Measurements from ENCODE around the gene CSF3. TPM values are rescaled to one million over a fixed set of nuclear protein-coding genes. Genes with fewer than 3 reads are reported as not detected.

The CSF3 gene
- total RNA-seq, 1 donor from 2014 or later, result 0.52 TPM

DNA sequence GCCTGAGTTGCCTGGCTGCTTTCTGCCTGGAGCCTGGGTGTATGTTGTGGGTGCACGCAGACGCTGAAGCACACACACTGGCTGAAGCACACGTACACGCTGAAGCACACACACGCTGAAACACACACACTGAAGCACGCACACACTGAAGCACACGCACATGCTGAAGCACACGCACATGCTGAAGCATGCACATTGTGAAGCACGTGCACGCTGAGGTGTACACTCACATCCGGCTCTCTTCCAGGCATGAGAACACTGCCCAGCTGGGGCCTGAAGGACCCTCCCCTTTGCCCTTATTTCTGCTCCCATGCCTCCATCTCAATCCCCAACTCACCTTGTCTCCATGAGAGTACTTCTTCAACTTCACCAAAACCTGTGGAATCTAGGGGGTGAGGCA, 16.5 kb downstream of the CSF3 start:
- Histone ChIP-seq H3K36me3 (ENCODE audit: control insufficient read depth in 3 of 3, insufficient read depth in 3 of 3, low read length in 3 of 3) (peaks cover 56 to 74% (median 68%) of the 10 kb centered on the region in 3 donors), H3K27ac (ENCODE audit: low read depth, low read length) (peak overlapping the region; percentile 86), H3K4me1 (ENCODE audit: control insufficient read depth in 3 of 3, insufficient read depth in 3 of 3, low read length in 3 of 3) (peaks cover 28 to 43% (median 43%) of the 10 kb centered on the region in 3 donors), H3K9me3 (ENCODE audit: control insufficient read depth in 3 of 3, low read length in 3 of 3) (no peaks in the 10 kb centered on the region), H3K4me3 (ENCODE audit: low read length in 3 of 3) (peak overlapping the region in 2 of 3 donors; percentile 36 to 58), H3K27me3 (ENCODE audit: control insufficient read depth in 3 of 3, insufficient read depth in 3 of 3, low read length in 3 of 3) (no peaks in the 10 kb centered on the region), H3K9ac (ENCODE audit: low read depth in 1 of 3, low read length in 3 of 3) (peak overlapping the region; percentile 62 to 73 (median 70))

DNA sequence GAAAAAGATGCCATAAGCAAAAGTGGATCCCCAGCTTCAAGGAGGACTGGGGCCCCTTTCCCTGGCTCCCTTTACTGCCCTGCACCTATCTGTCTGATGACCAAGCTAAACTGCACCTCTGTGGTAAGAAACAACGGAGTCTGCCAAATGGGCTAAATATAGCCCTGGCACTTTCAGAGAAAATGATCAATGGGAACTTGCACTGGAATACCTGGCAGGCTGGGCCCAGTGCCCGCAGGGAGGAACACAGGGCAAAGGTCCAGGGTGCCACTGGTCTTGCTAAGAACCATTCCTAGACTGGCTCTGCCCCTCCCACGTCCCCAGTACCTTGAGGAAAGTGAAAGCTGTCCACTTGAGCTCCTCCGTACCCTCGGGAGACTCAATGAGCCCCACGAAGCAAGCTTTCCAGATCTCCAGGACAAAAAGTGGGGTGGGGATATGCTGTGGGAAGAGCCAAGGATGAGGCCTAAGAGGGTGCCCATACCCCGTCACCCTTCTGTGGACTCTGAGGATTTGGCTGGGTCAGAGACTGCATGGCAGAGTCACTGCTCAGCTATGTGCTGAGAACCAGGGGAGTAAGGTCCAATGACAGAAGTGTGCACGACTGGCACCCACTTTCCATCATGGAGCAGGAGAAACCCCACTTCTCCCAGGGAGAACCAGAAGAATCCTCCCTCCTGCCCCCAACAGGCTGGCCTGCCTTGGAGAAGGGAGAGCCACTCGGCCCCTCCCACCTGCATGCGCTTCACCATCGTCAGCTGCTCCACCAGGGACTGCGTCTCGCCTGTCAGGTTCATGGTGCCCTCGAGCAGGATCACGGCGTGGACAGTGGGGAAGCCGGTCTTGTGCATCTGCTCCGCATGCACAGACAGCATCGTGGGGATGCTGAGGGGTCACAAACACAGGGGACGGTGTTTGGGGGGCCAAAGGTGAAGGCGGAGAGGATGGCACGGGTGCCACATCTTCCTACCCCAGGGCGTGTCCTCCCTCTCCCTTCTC, 17.4 kb downstream of the CSF3 start:
- Histone ChIP-seq H3K27me3 (ENCODE audit: control insufficient read depth in 3 of 3, insufficient read depth in 3 of 3, low read length in 3 of 3) (no peaks in the 10 kb centered on the region), H3K4me1 (ENCODE audit: control insufficient read depth in 3 of 3, insufficient read depth in 3 of 3, low read length in 3 of 3) (peaks cover 25 to 36% (median 35%) of the 10 kb centered on the region in 3 donors), H3K9ac (ENCODE audit: low read depth in 1 of 3, low read length in 3 of 3) (peak overlapping the region; percentile 62 to 73 (median 70)), H3K36me3 (ENCODE audit: control insufficient read depth in 3 of 3, insufficient read depth in 3 of 3, low read length in 3 of 3) (peaks cover 52 to 70% (median 64%) of the 10 kb centered on the region in 3 donors), H3K9me3 (ENCODE audit: control insufficient read depth in 3 of 3, low read length in 3 of 3) (no peaks in the 10 kb centered on the region), H3K27ac (ENCODE audit: low read depth, low read length) (peak overlapping the region; percentile 86), H3K4me3 (ENCODE audit: low read length in 3 of 3) (peak overlapping the region; percentile 1 to 58 (median 36))

DNA sequence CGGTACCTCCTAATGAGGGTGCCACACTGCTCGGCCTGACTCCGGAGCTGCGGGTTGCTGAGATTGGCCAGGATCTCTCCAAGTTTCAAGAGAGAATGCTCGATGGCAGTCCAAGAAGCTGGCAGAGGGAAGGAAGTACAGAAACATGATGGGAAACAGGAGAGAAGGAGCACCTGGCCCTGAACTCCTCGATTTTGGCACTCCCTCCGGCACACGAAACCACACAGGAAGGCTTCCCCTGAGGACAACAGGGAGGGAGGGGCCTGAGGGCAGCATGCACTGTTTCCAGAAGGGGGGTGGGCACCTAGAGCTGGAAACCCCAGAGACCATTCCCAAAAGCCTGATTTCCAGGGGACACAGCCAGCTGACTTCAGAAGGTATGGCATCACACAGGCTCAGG, 18.1 kb downstream of the CSF3 start:
- no peak overlapping the region for H3K4me3 ChIP-seq (ENCODE audit: low read length in 3 of 3)
- H3K27ac ChIP-seq (ENCODE audit: low read depth, low read length), result peak overlapping the region; percentile 3
- H3K36me3 ChIP-seq (ENCODE audit: control insufficient read depth in 3 of 3, insufficient read depth in 3 of 3, low read length in 3 of 3), result peaks cover 49 to 66% (median 61%) of the 10 kb centered on the region in 3 donors

DNA sequence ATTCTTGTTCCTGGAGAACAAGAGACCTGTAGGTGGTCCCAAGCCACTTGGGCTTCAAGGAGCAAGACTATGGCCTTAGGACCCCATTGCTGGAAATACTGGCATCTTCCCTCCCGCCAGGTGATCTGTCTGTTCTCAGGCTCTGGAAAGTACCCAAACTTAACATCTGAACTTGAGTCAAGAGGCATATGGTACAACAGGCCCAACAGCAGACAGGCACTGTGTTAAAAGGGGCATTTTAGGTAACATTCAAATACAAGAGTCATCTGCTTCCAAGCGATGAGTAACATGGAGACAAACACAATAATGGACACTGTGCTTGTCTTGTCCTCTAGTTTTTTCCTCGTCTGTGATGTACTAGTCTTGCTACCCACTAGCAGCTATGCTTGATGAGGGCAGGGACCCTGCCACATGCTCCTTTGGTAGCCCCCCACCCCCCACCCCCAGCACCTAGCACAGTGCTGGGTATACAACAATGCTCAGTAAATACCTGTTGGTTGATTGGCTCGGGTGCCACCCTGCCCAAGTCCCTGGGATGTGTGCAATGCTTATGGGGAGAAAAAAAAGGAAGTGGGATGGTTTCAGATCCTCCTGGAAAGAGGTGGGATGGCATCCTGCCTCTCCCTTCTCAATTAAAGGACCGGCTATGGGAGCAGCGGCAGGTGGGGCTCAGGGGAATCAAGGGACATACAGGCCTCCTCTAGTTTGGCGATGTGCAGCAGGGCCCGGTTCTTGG, 19.4 kb downstream of the CSF3 start:
- Histone ChIP-seq H3K27ac (ENCODE audit: low read depth, low read length) (no peak overlapping the region), H3K27me3 (ENCODE audit: control insufficient read depth in 3 of 3, insufficient read depth in 3 of 3, low read length in 3 of 3) (no peaks in the 10 kb centered on the region), H3K36me3 (ENCODE audit: control insufficient read depth in 3 of 3, insufficient read depth in 3 of 3, low read length in 3 of 3) (peaks cover 37 to 54% (median 48%) of the 10 kb centered on the region in 3 donors), H3K4me1 (ENCODE audit: control insufficient read depth in 3 of 3, insufficient read depth in 3 of 3, low read length in 3 of 3) (peaks cover 40 to 49% (median 49%) of the 10 kb centered on the region in 3 donors), H3K9ac (ENCODE audit: low read depth in 1 of 3, low read length in 3 of 3) (no peak overlapping the region), H3K4me3 (ENCODE audit: low read length in 3 of 3) (no peak overlapping the region), H3K9me3 (ENCODE audit: control insufficient read depth in 3 of 3, low read length in 3 of 3) (no peaks in the 10 kb centered on the region)

More for the DNA sequence above, 18.1 kb downstream of the CSF3 start:
- H3K9me3 ChIP-seq (ENCODE audit: control insufficient read depth in 3 of 3, low read length in 3 of 3), result no peaks in the 10 kb centered on the region
- H3K27me3 ChIP-seq (ENCODE audit: control insufficient read depth in 3 of 3, insufficient read depth in 3 of 3, low read length in 3 of 3), result no peaks in the 10 kb centered on the region
- H3K4me1 ChIP-seq (ENCODE audit: control insufficient read depth in 3 of 3, insufficient read depth in 3 of 3, low read length in 3 of 3), result peaks cover 29 to 39% (median 39%) of the 10 kb centered on the region in 3 donors
- H3K9ac ChIP-seq (ENCODE audit: low read depth in 1 of 3, low read length in 3 of 3), result peak overlapping the region in 1 of 3 donors; percentile 8

DNA sequence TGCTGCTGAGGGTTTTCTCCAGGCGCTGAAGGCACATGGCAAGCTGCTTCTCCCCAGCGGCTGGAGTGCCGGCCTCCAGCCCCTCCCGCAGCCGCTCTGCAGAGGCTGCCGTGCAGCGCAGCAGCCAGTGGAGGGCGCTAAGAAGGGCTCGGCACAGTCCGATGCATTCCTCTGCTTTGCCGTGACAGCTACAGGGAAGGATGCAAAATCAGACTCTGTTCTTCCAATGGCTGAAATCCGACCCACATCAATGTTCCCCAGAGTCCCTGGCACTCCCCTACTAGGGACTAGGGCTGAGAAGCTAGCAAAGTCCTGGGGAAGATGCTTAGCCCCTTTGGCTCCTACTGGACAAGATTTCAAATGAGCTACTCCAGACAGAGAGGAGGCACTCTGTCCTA, 19.9 kb downstream of the CSF3 start:
- Histone ChIP-seq H3K36me3 (ENCODE audit: control insufficient read depth in 3 of 3, insufficient read depth in 3 of 3, low read length in 3 of 3) (peaks cover 34 to 48% (median 42%) of the 10 kb centered on the region in 3 donors), H3K27ac (ENCODE audit: low read depth, low read length) (no peak overlapping the region), H3K4me1 (ENCODE audit: control insufficient read depth in 3 of 3, insufficient read depth in 3 of 3, low read length in 3 of 3) (peaks cover 40 to 49% (median 49%) of the 10 kb centered on the region in 3 donors), H3K4me3 (ENCODE audit: low read length in 3 of 3) (no peak overlapping the region), H3K9me3 (ENCODE audit: control insufficient read depth in 3 of 3, low read length in 3 of 3) (no peaks in the 10 kb centered on the region), H3K27me3 (ENCODE audit: control insufficient read depth in 3 of 3, insufficient read depth in 3 of 3, low read length in 3 of 3) (no peaks in the 10 kb centered on the region), H3K9ac (ENCODE audit: low read depth in 1 of 3, low read length in 3 of 3) (peak overlapping the region in 1 of 3 donors; percentile 54)

DNA sequence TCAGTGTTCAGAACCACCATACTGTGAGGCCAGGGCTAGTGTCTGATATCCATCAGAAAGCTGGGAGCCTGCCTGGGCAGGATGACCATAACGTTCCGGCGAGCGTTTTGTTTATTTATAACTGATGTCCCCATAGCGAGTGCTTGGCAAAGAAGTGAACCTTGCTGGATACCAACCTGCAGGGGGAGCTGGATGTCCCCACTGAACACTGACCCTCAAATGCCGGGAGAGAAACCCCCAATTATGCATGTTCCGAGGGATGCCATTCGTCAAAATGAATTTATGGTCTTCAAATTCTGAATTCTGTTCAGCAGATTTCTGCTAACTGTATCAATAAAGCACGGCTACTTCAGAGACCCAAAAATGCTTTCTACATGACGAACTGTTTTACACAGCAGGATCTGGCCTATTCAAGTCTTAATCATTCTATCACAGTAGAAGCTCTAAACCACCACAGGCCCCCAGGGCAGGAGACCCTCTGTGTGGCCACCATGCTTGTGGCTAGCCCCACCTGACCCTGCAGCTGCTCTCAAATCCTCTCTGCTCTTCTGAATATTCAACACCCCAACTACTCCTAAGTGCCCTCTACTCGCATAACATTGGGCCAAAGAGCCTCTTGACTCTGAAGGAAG, 23.8 kb downstream of the CSF3 start:
- H3K9ac ChIP-seq (ENCODE audit: low read depth in 1 of 3, low read length in 3 of 3), result peak overlapping the region; percentile 51 to 61 (median 52)
- peak overlapping the region; percentile 83 for H3K27ac ChIP-seq (ENCODE audit: low read depth, low read length)
- H3K9me3 ChIP-seq (ENCODE audit: control insufficient read depth in 3 of 3, low read length in 3 of 3), result no peaks in the 10 kb centered on the region
- H3K4me1 ChIP-seq (ENCODE audit: control insufficient read depth in 3 of 3, insufficient read depth in 3 of 3, low read length in 3 of 3), result peaks cover 18 to 24% (median 22%) of the 10 kb centered on the region in 3 donors
- H3K36me3 ChIP-seq (ENCODE audit: control insufficient read depth in 3 of 3, insufficient read depth in 3 of 3, low read length in 3 of 3), result peaks cover 9 to 15% (median 11%) of the 10 kb centered on the region in 3 donors
- no peaks in the 10 kb centered on the region for H3K27me3 ChIP-seq (ENCODE audit: control insufficient read depth in 3 of 3, insufficient read depth in 3 of 3, low read length in 3 of 3)
- peak overlapping the region in 2 of 3 donors; percentile 38 to 59 for H3K4me3 ChIP-seq (ENCODE audit: low read length in 3 of 3)

DNA sequence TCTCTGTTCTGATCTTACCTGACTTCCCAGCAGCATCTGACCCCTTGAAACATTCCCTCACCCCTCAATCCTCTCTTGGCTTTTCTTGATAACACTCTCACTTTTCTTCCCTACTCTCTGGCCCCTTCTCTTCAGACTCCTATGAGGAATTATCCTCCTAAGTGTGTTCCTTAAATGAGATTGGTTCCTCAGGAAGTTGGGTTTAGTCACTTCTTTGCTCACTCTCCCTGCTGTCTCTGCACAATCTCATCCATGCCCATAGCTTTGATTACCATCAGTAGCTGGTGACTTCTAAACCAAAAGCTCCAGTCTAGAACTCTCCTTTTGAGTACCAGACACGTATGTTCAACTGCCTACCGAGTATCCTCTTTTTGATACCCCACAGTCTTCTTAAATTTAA, 26.0 kb downstream of the CSF3 start:
- peaks cover 0 to 3% (median 0%) of the 10 kb centered on the region in 3 donors for H3K36me3 ChIP-seq (ENCODE audit: control insufficient read depth in 3 of 3, insufficient read depth in 3 of 3, low read length in 3 of 3)
- no peak overlapping the region for H3K9ac ChIP-seq (ENCODE audit: low read depth in 1 of 3, low read length in 3 of 3)
- H3K4me3 ChIP-seq (ENCODE audit: low read length in 3 of 3), result no peak overlapping the region
- peaks cover 13 to 15% (median 14%) of the 10 kb centered on the region in 3 donors for H3K4me1 ChIP-seq (ENCODE audit: control insufficient read depth in 3 of 3, insufficient read depth in 3 of 3, low read length in 3 of 3)
- H3K9me3 ChIP-seq (ENCODE audit: control insufficient read depth in 3 of 3, low read length in 3 of 3), result no peaks in the 10 kb centered on the region
- no peak overlapping the region for H3K27ac ChIP-seq (ENCODE audit: low read depth, low read length)
- no peaks in the 10 kb centered on the region for H3K27me3 ChIP-seq (ENCODE audit: control insufficient read depth in 3 of 3, insufficient read depth in 3 of 3, low read length in 3 of 3)

DNA sequence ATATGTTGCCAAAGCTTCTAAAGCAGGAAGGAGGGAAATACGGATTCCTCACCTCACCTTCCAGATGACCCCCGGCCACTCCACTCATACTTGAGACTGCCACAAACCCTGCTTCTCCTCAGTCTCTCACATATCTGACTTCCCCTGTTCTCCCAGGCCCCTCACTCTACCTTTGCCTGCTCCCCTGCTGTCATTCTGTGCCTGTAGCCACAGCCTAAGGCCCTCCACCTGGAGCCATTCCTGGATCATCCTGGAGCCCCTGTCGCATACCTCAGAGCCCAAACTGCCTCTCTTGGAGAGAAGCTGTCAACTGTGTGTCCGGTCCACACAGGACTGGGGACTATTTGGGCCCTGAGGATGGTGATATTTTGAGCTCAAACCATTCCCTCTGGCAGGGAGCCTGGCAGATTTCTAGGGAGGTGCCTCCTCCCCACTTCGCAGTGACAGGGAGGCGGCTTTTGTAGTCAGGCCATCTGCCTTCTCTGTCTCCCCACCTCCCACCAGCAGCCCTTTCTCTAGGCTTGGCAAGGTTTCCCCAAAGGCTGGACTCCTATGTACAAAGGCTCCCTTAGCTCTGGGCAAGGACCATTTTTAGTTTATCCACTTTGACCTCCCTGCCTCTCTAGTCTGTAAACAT, 41.3 kb downstream of the CSF3 start:
- Histone ChIP-seq H3K9me3 (ENCODE audit: control insufficient read depth in 3 of 3, low read length in 3 of 3) (no peaks in the 10 kb centered on the region), H3K27me3 (ENCODE audit: control insufficient read depth in 3 of 3, insufficient read depth in 3 of 3, low read length in 3 of 3) (no peaks in the 10 kb centered on the region), H3K27ac (ENCODE audit: low read depth, low read length) (no peak overlapping the region), H3K4me3 (ENCODE audit: low read length in 3 of 3) (no peak overlapping the region), H3K36me3 (ENCODE audit: control insufficient read depth in 3 of 3, insufficient read depth in 3 of 3, low read length in 3 of 3) (peaks cover 11 to 17% (median 12%) of the 10 kb centered on the region in 3 donors), H3K9ac (ENCODE audit: low read depth in 1 of 3, low read length in 3 of 3) (peak overlapping the region in 1 of 3 donors; percentile 16), H3K4me1 (ENCODE audit: control insufficient read depth in 3 of 3, insufficient read depth in 3 of 3, low read length in 3 of 3) (peaks cover 10 to 27% (median 12%) of the 10 kb centered on the region in 3 donors)

DNA sequence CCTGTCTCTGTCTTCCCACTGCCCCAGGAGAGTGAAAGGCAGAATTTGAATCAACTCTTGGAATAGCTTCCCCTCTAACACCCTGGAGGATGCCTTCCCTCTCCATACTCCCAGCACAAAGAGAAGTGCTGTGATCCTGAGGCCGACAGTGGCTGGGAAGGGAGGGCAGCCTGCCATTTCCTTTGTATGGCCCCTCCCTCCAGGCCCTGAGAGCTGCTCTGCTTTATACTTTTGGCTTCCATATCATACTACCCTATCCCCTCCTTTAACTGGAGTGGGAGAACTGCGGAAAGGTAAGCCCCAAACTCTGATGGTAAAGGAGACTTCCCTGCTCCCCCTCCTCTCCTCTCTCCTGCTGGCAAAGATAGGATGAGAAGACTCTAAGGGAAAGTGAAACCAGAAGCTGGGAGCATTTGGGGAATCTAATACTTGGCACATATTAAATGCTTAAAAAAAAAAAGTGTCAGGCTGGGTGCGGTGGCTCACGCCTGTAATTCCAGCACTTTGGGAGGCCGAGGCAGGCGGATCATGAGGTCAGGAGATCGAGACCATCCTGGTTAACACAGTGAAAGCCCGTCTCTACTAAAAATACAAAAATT, 43.0 kb downstream of the CSF3 start:
- Histone ChIP-seq H3K9ac (ENCODE audit: low read depth in 1 of 3, low read length in 3 of 3) (peak overlapping the region in 2 of 3 donors; percentile 14 to 36), H3K27me3 (ENCODE audit: control insufficient read depth in 3 of 3, insufficient read depth in 3 of 3, low read length in 3 of 3) (no peaks in the 10 kb centered on the region), H3K4me3 (ENCODE audit: low read length in 3 of 3) (peak overlapping the region in 1 of 3 donors; percentile 35), H3K36me3 (ENCODE audit: control insufficient read depth in 3 of 3, insufficient read depth in 3 of 3, low read length in 3 of 3) (peaks cover 0 to 3% (median under 1%) of the 10 kb centered on the region in 3 donors), H3K9me3 (ENCODE audit: control insufficient read depth in 3 of 3, low read length in 3 of 3) (no peaks in the 10 kb centered on the region), H3K4me1 (ENCODE audit: control insufficient read depth in 3 of 3, insufficient read depth in 3 of 3, low read length in 3 of 3) (peaks cover 15 to 30% (median 16%) of the 10 kb centered on the region in 3 donors), H3K27ac (ENCODE audit: low read depth, low read length) (peak overlapping the region; percentile 65)

Data from skeletal muscle tissue (tissue), 4 donors.